DOHH2 (cell line): ENCODE measurements around the gene TUT4.
"Not testable (repeated sequence)": the region's sequence is repeated elsewhere in the genome, so short reads cannot be mapped to it uniquely, and the experiment has no call there.

Source experiments
- H3F3A ChIP-seq: fragments of 200-600 bp; sonication (generic), shearing (Covaris generic); 2 replicates; pipeline ENCODE4 v1.6.0; 2016; ENCODE audit warnings: antibody characterized with exemption, mild to moderate bottlenecking; ENCODE audit not compliant: control insufficient read depth, insufficient read depth
- H3K27ac ChIP-seq: fragments of 200-600 bp; sonication (generic); 2 replicates; pipeline ENCODE4 v1.5.1; 2014; ENCODE audit warnings: low read depth, mild to moderate bottlenecking, low read length, moderate library complexity
- H3K27me3 ChIP-seq: fragments of 200-600 bp; sonication (generic); 2 replicates; pipeline ENCODE4 v1.6.1; 2014; ENCODE audit warnings: mild to moderate bottlenecking, low read length, mixed read lengths; ENCODE audit not compliant: control insufficient read depth
- H3K36me3 ChIP-seq: fragments of 200-600 bp; sonication (generic); 2 replicates; pipeline ENCODE4 v1.6.1; 2014; ENCODE audit warnings: mild to moderate bottlenecking, low read length, moderate library complexity, mixed read lengths; ENCODE audit not compliant: control insufficient read depth
- H3K4me1 ChIP-seq: fragments of 200-600 bp; sonication (generic); 2 replicates; pipeline ENCODE4 v1.6.1; 2014; ENCODE audit warnings: mild to moderate bottlenecking, low read length, mixed read lengths; ENCODE audit not compliant: control insufficient read depth
- H3K4me2 ChIP-seq: fragments of 200-600 bp; sonication (generic); 2 replicates; pipeline ENCODE4 v1.6.0; 2014; ENCODE audit warnings: mild to moderate bottlenecking, low read length, moderate library complexity
- H3K4me3 ChIP-seq: fragments of 200-600 bp; sonication (generic); 2 replicates; pipeline ENCODE4 v1.5.1; 2014; ENCODE audit warnings: mild to moderate bottlenecking, low read length, mixed read lengths
- H3K79me2 ChIP-seq: fragments of 200-600 bp; sonication (generic); 2 replicates; pipeline ENCODE4 v1.6.1; 2014; ENCODE audit warnings: mild to moderate bottlenecking, low read length, mixed read lengths; ENCODE audit not compliant: control insufficient read depth
- H3K9me2 ChIP-seq: fragments of 200-600 bp; sonication (generic); replicated peaks from 2 replicates; pipeline ENCODE4 v1.6.1; 2014; ENCODE audit warnings: mild to moderate bottlenecking, low read length, mixed read lengths; ENCODE audit not compliant: control insufficient read depth
- H3K9me3 ChIP-seq: fragments of 200-600 bp; sonication (generic); 2 replicates; pipeline ENCODE4 v1.6.1; 2014; ENCODE audit warnings: antibody characterized with exemption, low read length, mixed read lengths; ENCODE audit not compliant: control insufficient read depth, insufficient read depth
- H4K20me1 ChIP-seq: fragments of 200-600 bp; sonication (generic); 2 replicates; pipeline ENCODE4 v1.6.0; 2014; ENCODE audit warnings: low read depth, mild to moderate bottlenecking, antibody characterized with exemption, low read length, moderate library complexity; ENCODE audit not compliant: control insufficient read depth, insufficient read depth
- EZH2phosphoT487 ChIP-seq: fragments of 200-600 bp; sonication (generic); IDR thresholded peaks from 2 replicates; pipeline ENCODE4 v1.6.1; 2017; ENCODE audit warnings: borderline replicate concordance, mild to moderate bottlenecking, antibody characterized with exemption, low read length, moderate library complexity, mixed read lengths
- TF ChIP-seq, protein P1 (sequence below): fragments of 200-600 bp; sonication (generic); IDR thresholded peaks from one replicate; pipeline ENCODE4 v1.5.1; 2014; ENCODE audit warnings: antibody characterized with exemption, mild to moderate bottlenecking, low read depth, low read length; ENCODE audit not compliant: poor library complexity, severe bottlenecking

TUT4 gene

GRCh38 chr1:52580283-52580682 lies 27.4 kb upstream of the TUT4 start:
- Histone ChIP-seq H3K27ac (no peak overlapping the region), H3K9me3 (no peaks in the 10 kb centered on the region), H3F3A (no peaks in the 10 kb centered on the region), H3K4me2 (no peak overlapping the region), H4K20me1 (no peaks in the 10 kb centered on the region), H3K4me1 (no peaks in the 10 kb centered on the region), H3K27me3 (no peaks in the 10 kb centered on the region), H3K4me3 (no peak overlapping the region), H3K79me2 (no peaks in the 10 kb centered on the region), H3K36me3 (no peaks in the 10 kb centered on the region), H3K9me2 (no peaks in the 10 kb centered on the region)
- TF ChIP-seq EZH2phosphoT487 = no peak
- TF ChIP-seq, protein P1, sequence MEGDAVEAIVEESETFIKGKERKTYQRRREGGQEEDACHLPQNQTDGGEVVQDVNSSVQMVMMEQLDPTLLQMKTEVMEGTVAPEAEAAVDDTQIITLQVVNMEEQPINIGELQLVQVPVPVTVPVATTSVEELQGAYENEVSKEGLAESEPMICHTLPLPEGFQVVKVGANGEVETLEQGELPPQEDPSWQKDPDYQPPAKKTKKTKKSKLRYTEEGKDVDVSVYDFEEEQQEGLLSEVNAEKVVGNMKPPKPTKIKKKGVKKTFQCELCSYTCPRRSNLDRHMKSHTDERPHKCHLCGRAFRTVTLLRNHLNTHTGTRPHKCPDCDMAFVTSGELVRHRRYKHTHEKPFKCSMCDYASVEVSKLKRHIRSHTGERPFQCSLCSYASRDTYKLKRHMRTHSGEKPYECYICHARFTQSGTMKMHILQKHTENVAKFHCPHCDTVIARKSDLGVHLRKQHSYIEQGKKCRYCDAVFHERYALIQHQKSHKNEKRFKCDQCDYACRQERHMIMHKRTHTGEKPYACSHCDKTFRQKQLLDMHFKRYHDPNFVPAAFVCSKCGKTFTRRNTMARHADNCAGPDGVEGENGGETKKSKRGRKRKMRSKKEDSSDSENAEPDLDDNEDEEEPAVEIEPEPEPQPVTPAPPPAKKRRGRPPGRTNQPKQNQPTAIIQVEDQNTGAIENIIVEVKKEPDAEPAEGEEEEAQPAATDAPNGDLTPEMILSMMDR = no peak

DNA sequence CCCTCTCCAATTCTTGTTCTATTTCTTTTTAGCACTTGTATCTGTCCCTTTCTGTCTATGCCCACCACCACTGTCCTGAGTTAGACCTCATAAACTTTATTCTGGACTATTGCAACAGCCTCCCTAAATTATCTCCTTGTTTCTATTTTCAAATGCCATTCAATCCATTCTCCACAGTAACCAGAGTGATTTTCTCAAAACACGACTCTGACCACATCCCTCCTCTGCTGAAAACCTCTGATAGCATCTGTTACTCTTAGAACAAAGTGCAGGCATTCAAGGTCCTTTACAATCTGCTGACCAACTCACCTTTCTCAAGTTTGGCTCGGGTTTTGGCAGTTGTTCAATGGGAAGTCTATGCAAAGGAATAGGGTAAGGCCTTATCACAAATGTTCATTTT lies 26.5 kb upstream of the TUT4 start:
- Histone ChIP-seq H3F3A (no peaks in the 10 kb centered on the region), H3K4me1 (no peaks in the 10 kb centered on the region), H3K4me2 (no peak overlapping the region), H3K27ac (no peak overlapping the region), H3K27me3 (no peaks in the 10 kb centered on the region), H4K20me1 (no peaks in the 10 kb centered on the region), H3K9me3 (no peaks in the 10 kb centered on the region), H3K9me2 (no peaks in the 10 kb centered on the region), H3K79me2 (no peaks in the 10 kb centered on the region), H3K4me3 (no peak overlapping the region), H3K36me3 (no peaks in the 10 kb centered on the region)
- no peak for TF ChIP-seq EZH2phosphoT487
- TF ChIP-seq, protein P1 = no peak

DNA sequence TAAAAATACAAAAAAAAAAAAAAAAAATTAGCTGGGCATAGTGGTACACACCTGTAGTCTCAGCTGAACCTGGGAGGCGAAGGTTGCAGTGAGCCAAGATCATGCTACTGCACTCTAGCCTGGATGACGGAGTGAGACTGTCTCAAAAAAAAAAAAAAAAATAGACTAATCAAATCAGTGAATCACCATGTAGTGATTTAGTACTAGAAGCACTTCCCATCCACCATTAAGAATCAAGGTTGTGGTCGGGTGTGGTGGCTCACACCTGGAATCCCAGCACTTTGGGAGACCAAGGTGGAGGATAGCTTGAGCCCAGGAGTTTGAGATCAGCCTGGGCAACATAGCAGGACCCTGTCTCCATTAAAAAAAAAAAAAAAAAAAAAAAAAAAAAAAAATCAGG lies 25.2 kb upstream of the TUT4 start:
- not testable (repeated sequence) for H3K4me2 ChIP-seq, H3K79me2 ChIP-seq, H3F3A ChIP-seq, H3K27ac ChIP-seq, H3K9me3 ChIP-seq, H3K4me3 ChIP-seq, H4K20me1 ChIP-seq, H3K27me3 ChIP-seq, H3K36me3 ChIP-seq, H3K4me1 ChIP-seq, H3K9me2 ChIP-seq

GRCh38 chr1:52576074-52576473 lies 23.2 kb upstream of the TUT4 start:
- Histone ChIP-seq H3K9me3 (peaks cover 5% of the 10 kb centered on the region; the same call in 1 of the 2 replicates), H4K20me1 (no peaks in the 10 kb centered on the region), H3K9me2 (no peaks in the 10 kb centered on the region), H3K79me2 (no peaks in the 10 kb centered on the region), H3F3A (no peaks in the 10 kb centered on the region), H3K4me1 (peaks cover 5% of the 10 kb centered on the region; the same call in 1 of the 2 replicates), H3K27ac (no peak overlapping the region), H3K4me2 (no peak overlapping the region), H3K36me3 (no peaks in the 10 kb centered on the region), H3K27me3 (no peaks in the 10 kb centered on the region), H3K4me3 (no peak overlapping the region)
- no peak for TF ChIP-seq EZH2phosphoT487
- TF ChIP-seq, protein P1 = no peak
